HL-60 (cell line): ENCODE results near the gene SHB.

Source experiments
- GABPA ChIP-seq: IDR thresholded peaks from 2 replicates; pipeline ENCODE4 v1.6.1; 2012; ENCODE audit warnings: low read depth
- POLR2AphosphoS5 ChIP-seq: IDR thresholded peaks from 2 replicates; pipeline ENCODE4 v1.6.1; 2012; ENCODE audit warnings: low read depth
- SPI1 ChIP-seq: IDR thresholded peaks from 2 replicates; pipeline ENCODE4 v1.6.1; 2012; ENCODE audit warnings: low read depth, mild to moderate bottlenecking, borderline replicate concordance
- TF ChIP-seq, protein P1 (sequence below): IDR thresholded peaks from one replicate; pipeline ENCODE4 v1.5.1; 2011; ENCODE audit warnings: low read length, control low read depth, inconsistent platforms; ENCODE audit not compliant: insufficient read depth
- TF ChIP-seq, protein P2 (sequence below): IDR thresholded peaks from 2 replicates; pipeline ENCODE4 v1.6.1; 2012; ENCODE audit warnings: low read depth; ENCODE audit not compliant: insufficient replicate concordance

DNA sequence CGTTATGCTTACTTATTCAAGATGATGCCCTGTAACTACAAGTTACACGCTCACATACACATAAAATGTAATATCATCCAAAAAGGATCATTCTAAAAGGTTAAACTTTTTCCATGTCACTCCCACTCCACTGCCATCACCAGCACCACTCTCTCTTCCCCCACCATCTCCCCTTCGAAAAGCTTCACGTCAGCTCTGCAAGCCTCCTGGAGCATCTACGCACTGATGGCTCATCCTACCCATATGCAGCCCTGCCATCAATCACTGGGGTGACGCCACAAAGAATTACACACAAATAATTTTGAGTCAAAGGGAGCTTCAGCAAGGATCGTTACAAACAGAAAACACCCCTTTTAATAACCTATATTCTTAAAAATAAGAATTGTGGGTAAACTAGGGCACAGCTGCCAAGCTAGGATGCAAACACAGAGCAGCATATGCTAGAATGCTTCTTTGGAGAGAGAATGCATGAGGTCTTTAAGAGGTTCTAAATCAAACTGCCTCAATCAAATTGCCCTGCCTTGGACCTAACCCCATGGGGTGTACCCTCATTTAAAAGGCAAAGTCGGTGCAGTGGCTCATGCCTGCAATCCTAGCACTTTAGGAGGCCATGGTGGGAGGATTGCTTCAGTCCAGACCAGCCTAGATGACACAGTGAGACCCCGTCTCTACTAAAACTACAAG is 56.1 kb downstream of the SHB start:
- TF ChIP-seq POLR2AphosphoS5 (no peak), SPI1 (no peak), GABPA (no peak)
- TF ChIP-seq, protein P1, sequence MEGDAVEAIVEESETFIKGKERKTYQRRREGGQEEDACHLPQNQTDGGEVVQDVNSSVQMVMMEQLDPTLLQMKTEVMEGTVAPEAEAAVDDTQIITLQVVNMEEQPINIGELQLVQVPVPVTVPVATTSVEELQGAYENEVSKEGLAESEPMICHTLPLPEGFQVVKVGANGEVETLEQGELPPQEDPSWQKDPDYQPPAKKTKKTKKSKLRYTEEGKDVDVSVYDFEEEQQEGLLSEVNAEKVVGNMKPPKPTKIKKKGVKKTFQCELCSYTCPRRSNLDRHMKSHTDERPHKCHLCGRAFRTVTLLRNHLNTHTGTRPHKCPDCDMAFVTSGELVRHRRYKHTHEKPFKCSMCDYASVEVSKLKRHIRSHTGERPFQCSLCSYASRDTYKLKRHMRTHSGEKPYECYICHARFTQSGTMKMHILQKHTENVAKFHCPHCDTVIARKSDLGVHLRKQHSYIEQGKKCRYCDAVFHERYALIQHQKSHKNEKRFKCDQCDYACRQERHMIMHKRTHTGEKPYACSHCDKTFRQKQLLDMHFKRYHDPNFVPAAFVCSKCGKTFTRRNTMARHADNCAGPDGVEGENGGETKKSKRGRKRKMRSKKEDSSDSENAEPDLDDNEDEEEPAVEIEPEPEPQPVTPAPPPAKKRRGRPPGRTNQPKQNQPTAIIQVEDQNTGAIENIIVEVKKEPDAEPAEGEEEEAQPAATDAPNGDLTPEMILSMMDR, result no peak
- TF ChIP-seq, protein P2, sequence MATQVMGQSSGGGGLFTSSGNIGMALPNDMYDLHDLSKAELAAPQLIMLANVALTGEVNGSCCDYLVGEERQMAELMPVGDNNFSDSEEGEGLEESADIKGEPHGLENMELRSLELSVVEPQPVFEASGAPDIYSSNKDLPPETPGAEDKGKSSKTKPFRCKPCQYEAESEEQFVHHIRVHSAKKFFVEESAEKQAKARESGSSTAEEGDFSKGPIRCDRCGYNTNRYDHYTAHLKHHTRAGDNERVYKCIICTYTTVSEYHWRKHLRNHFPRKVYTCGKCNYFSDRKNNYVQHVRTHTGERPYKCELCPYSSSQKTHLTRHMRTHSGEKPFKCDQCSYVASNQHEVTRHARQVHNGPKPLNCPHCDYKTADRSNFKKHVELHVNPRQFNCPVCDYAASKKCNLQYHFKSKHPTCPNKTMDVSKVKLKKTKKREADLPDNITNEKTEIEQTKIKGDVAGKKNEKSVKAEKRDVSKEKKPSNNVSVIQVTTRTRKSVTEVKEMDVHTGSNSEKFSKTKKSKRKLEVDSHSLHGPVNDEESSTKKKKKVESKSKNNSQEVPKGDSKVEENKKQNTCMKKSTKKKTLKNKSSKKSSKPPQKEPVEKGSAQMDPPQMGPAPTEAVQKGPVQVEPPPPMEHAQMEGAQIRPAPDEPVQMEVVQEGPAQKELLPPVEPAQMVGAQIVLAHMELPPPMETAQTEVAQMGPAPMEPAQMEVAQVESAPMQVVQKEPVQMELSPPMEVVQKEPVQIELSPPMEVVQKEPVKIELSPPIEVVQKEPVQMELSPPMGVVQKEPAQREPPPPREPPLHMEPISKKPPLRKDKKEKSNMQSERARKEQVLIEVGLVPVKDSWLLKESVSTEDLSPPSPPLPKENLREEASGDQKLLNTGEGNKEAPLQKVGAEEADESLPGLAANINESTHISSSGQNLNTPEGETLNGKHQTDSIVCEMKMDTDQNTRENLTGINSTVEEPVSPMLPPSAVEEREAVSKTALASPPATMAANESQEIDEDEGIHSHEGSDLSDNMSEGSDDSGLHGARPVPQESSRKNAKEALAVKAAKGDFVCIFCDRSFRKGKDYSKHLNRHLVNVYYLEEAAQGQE, result no peak
